ENCODE data around the gene LRRC37A3. TPM values are rescaled to one million over a fixed set of nuclear protein-coding genes. Genes with fewer than 3 reads are reported as not detected.
"Not testable (repeated sequence)": the region's sequence is repeated elsewhere in the genome, so short reads cannot be mapped to it uniquely, and the experiment has no call there.

The LRRC37A3 gene
- total RNA-seq, 1 donor from 2014 or later: 1.4 TPM

- DNase-seq (ENCODE audit: missing footprints); intact Hi-C loops (cut with DNase I): not testable (repeated sequence)
- peak; percentile 89 for ATAC-seq
These were observed 72.4 kb downstream of the LRRC37A3 start for GRCh38 chr17:64846892-64847291.

GRCh38 chr17:64843918-64844317 is 75.4 kb downstream of the LRRC37A3 start:
- ATAC-seq; intact Hi-C loops (cut with DNase I); DNase-seq (ENCODE audit: missing footprints): not testable (repeated sequence)

GRCh38 chr17:64842900-64843299 is 76.4 kb downstream of the LRRC37A3 start:
- DNase-seq (ENCODE audit: missing footprints); intact Hi-C loops (cut with DNase I); ATAC-seq: not testable (repeated sequence)

GRCh38 chr17:64840960-64841359 is 78.3 kb downstream of the LRRC37A3 start:
- DNase-seq (ENCODE audit: missing footprints); ATAC-seq; intact Hi-C loops (cut with DNase I): not testable (repeated sequence)

GRCh38 chr17:64838513-64838912 is 80.8 kb downstream of the LRRC37A3 start:
- intact Hi-C loops (cut with DNase I); ATAC-seq; DNase-seq (ENCODE audit: missing footprints): not testable (repeated sequence)

GRCh38 chr17:64837018-64837761 is 82.1 kb downstream of the LRRC37A3 start:
- ATAC-seq (peak; percentile 97), DNase-seq (ENCODE audit: missing footprints) (peak; percentile 94)
- intact Hi-C loops (cut with DNase I): not testable (repeated sequence)

- peak; percentile 49 for ATAC-seq
- intact Hi-C loops (cut with DNase I); DNase-seq (ENCODE audit: missing footprints): not testable (repeated sequence)
These were observed 82.7 kb downstream of the LRRC37A3 start for GRCh38 chr17:64836623-64837017.

- ATAC-seq; DNase-seq (ENCODE audit: missing footprints); intact Hi-C loops (cut with DNase I): not testable (repeated sequence)
These were observed 85.2 kb downstream of the LRRC37A3 start for GRCh38 chr17:64834060-64834459.

GRCh38 chr17:64830631-64831040 is 88.6 kb downstream of the LRRC37A3 start:
- ATAC-seq; intact Hi-C loops (cut with DNase I); DNase-seq (ENCODE audit: missing footprints): not testable (repeated sequence)

GRCh38 chr17:64829824-64830630 is 89.3 kb downstream of the LRRC37A3 start:
- DNase-seq (ENCODE audit: missing footprints); intact Hi-C loops (cut with DNase I); ATAC-seq: not testable (repeated sequence)

- intact Hi-C loops (cut with DNase I); DNase-seq (ENCODE audit: missing footprints); ATAC-seq: not testable (repeated sequence)
These were observed 90.2 kb downstream of the LRRC37A3 start for GRCh38 chr17:64829068-64829467.

GRCh38 chr17:64818904-64819303 is 100.4 kb downstream of the LRRC37A3 start:
- ATAC-seq; DNase-seq (ENCODE audit: missing footprints); intact Hi-C loops (cut with DNase I): not testable (repeated sequence)

GRCh38 chr17:64815833-64816198 is 103.5 kb downstream of the LRRC37A3 start:
- DNase-seq (ENCODE audit: missing footprints); ATAC-seq; intact Hi-C loops (cut with DNase I): not testable (repeated sequence)

GRCh38 chr17:64814993-64815832 is 104.1 kb downstream of the LRRC37A3 start:
- DNase-seq (ENCODE audit: missing footprints); ATAC-seq; intact Hi-C loops (cut with DNase I): not testable (repeated sequence)

GRCh38 chr17:64808178-64808977 is 110.9 kb downstream of the LRRC37A3 start:
- ATAC-seq: peak; percentile 75
- intact Hi-C loops (cut with DNase I): not testable (repeated sequence)
- peak; percentile 78 for DNase-seq (ENCODE audit: missing footprints)

All from Right ventricle myocardium inferior (tissue), 1 donor.